GM12801 (cell line): ENCODE data around the gene ESRRG.

Experiments
- CTCF ChIP-seq: IDR thresholded peaks from one replicate; pipeline ENCODE4 v1.5.1; 2011; ENCODE audit warnings: control low read depth; ENCODE audit not compliant: insufficient read length; ENCODE audit errors: extremely low read depth

The ESRRG gene

GRCh38 chr1:216596281-216596862, 126.9 kb downstream of the ESRRG start:
- no peak for TF ChIP-seq CTCF

GRCh38 chr1:216587715-216588114, 135.5 kb downstream of the ESRRG start:
- TF ChIP-seq CTCF = no peak

GRCh38 chr1:216582151-216582550, 141.1 kb downstream of the ESRRG start:
- no peak for TF ChIP-seq CTCF

- TF ChIP-seq CTCF = no peak
Measured at GRCh38 chr1:216580538-216581057, 142.6 kb downstream of the ESRRG start.

- TF ChIP-seq CTCF = no peak
Measured at GRCh38 chr1:216576234-216576937, 146.8 kb downstream of the ESRRG start.

- TF ChIP-seq CTCF = no peak
Measured at GRCh38 chr1:216566641-216567205, 156.5 kb downstream of the ESRRG start.

GRCh38 chr1:216563087-216563486, 160.1 kb downstream of the ESRRG start:
- TF ChIP-seq CTCF = no peak
